ENCODE measurements around the gene TBC1D1. TPM values are rescaled to one million over a fixed set of nuclear protein-coding genes. Genes with fewer than 3 reads are reported as not detected.

TBC1D1 gene
- total RNA-seq, 1 donor, result 101 TPM

GRCh38 chr4:37885496-37885895 is 5.4 kb upstream of the TBC1D1 start:
- peak; percentile 41 for DNase-seq (ENCODE audit: low read depth)
- H3K4me3 ChIP-seq (ENCODE audit: low read depth, low read length), result no peak overlapping the region
- TF ChIP-seq CTCF (IDR thresholded peaks at IDR 0.05; ENCODE audit: insufficient read depth, low read depth, low read length), result no peak

- DNase-seq (ENCODE audit: low read depth), result no peak
- no peak for TF ChIP-seq CTCF (IDR thresholded peaks at IDR 0.05; ENCODE audit: insufficient read depth, low read depth, low read length)
- peak overlapping the region; percentile 62 for H3K4me3 ChIP-seq (ENCODE audit: low read depth, low read length)
Observed at GRCh38 chr4:37889849-37890800, 759 bp upstream of the TBC1D1 start.

- TF ChIP-seq CTCF (IDR thresholded peaks at IDR 0.05; ENCODE audit: insufficient read depth, low read depth, low read length), result no peak
- peak overlapping the region; percentile 62 for H3K4me3 ChIP-seq (ENCODE audit: low read depth, low read length)
- DNase-seq (ENCODE audit: low read depth), result no peak
Observed at GRCh38 chr4:37891260-37892159, 626 bp downstream of the TBC1D1 start.

- no peak for TF ChIP-seq CTCF (IDR thresholded peaks at IDR 0.05; ENCODE audit: insufficient read depth, low read depth, low read length)
- no peak overlapping the region for H3K4me3 ChIP-seq (ENCODE audit: low read depth, low read length)
- no peak for DNase-seq (ENCODE audit: low read depth)
Observed at GRCh38 chr4:37892641-37893040, 1.8 kb downstream of the TBC1D1 start.

GRCh38 chr4:37893164-37893563 is 2.3 kb downstream of the TBC1D1 start:
- TF ChIP-seq CTCF (IDR thresholded peaks at IDR 0.05; ENCODE audit: insufficient read depth, low read depth, low read length), result no peak
- no peak overlapping the region for H3K4me3 ChIP-seq (ENCODE audit: low read depth, low read length)
- no peak for DNase-seq (ENCODE audit: low read depth)

- DNase-seq (ENCODE audit: low read depth), result no peak
- no peak for TF ChIP-seq CTCF (IDR thresholded peaks at IDR 0.05; ENCODE audit: insufficient read depth, low read depth, low read length)
- no peak overlapping the region for H3K4me3 ChIP-seq (ENCODE audit: low read depth, low read length)
Observed at GRCh38 chr4:37895271-37895670, 4.4 kb downstream of the TBC1D1 start.
